ENCODE data around the gene MYO1F.
"Not testable (repeated sequence)": the region's sequence is repeated elsewhere in the genome, so short reads cannot be mapped to it uniquely, and the experiment has no call there.

MYO1F gene

GRCh38 chr19:8561075-8561764 is 16.0 kb downstream of the MYO1F start:
- DNase-seq: no peak

- DNase-seq: no peak
Observed at GRCh38 chr19:8558325-8558724, 18.9 kb downstream of the MYO1F start.

- no peak for DNase-seq
Observed at GRCh38 chr19:8557642-8558238, 19.5 kb downstream of the MYO1F start.

- not testable (repeated sequence) for DNase-seq
Observed at GRCh38 chr19:8553729-8554128, 23.5 kb downstream of the MYO1F start.

- peak; percentile 75 for DNase-seq
Observed at GRCh38 chr19:8552810-8553209, 24.4 kb downstream of the MYO1F start.

GRCh38 chr19:8550070-8550469 is 27.2 kb downstream of the MYO1F start:
- DNase-seq: no peak

- DNase-seq: no peak
Observed at GRCh38 chr19:8545743-8546142, 31.5 kb downstream of the MYO1F start.

GRCh38 chr19:8544168-8544567 is 33.1 kb downstream of the MYO1F start:
- DNase-seq: no peak

- no peak for DNase-seq
Observed at GRCh38 chr19:8539621-8540149, 37.6 kb downstream of the MYO1F start.

- no peak for DNase-seq
Observed at GRCh38 chr19:8537099-8537498, 40.1 kb downstream of the MYO1F start.

- DNase-seq: no peak
Observed at GRCh38 chr19:8536282-8536681, 41.0 kb downstream of the MYO1F start.

- no peak for DNase-seq
Observed at GRCh38 chr19:8532225-8532624, 45.0 kb downstream of the MYO1F start.

GRCh38 chr19:8531470-8531869 is 45.8 kb downstream of the MYO1F start:
- DNase-seq: no peak

GRCh38 chr19:8530061-8530679 is 47.1 kb downstream of the MYO1F start:
- DNase-seq: no peak

- no peak for DNase-seq
Observed at GRCh38 chr19:8529369-8530006, 47.8 kb downstream of the MYO1F start.

GRCh38 chr19:8528500-8528899 is 48.7 kb downstream of the MYO1F start:
- DNase-seq: no peak

- peak; percentile 57 for DNase-seq
Observed at GRCh38 chr19:8526345-8527091, 50.7 kb downstream of the MYO1F start.

GRCh38 chr19:8525401-8525684 is 51.9 kb downstream of the MYO1F start:
- DNase-seq: no peak

- DNase-seq: no peak
Observed at GRCh38 chr19:8519388-8519787, 57.9 kb downstream of the MYO1F start.

- DNase-seq: no peak
Observed at GRCh38 chr19:8518536-8518935, 58.7 kb downstream of the MYO1F start.

GRCh38 chr19:8517551-8518442 is 59.4 kb downstream of the MYO1F start:
- DNase-seq: peak; percentile 88

GRCh38 chr19:8515317-8515716 is 61.9 kb downstream of the MYO1F start:
- peak; percentile 83 for DNase-seq
